Left kidney (tissue), 2 donors: ENCODE data around the gene ANKRD13A. TPM values are rescaled to one million over a fixed set of nuclear protein-coding genes. Genes with fewer than 3 reads are reported as not detected.
"Not testable (repeated sequence)": the region's sequence is repeated elsewhere in the genome, so short reads cannot be mapped to it uniquely, and the experiment has no call there.

ENCODE experiments used
- DNase-seq: peaks from one replicate; pipeline ENCODE4 v3.0.0-alpha.2; 2013
- polyA plus RNA-seq: library from polyadenylated mRNA; unstranded; fragments of 120-200 nt; gene quantifications from one replicate; pipeline ENCODE4 v1.2.1, GENCODE V29; 2013; ENCODE audit not compliant: insufficient read length

Gene ANKRD13A
- polyA plus RNA-seq, 1 donor, result 50.5 TPM

DNA sequence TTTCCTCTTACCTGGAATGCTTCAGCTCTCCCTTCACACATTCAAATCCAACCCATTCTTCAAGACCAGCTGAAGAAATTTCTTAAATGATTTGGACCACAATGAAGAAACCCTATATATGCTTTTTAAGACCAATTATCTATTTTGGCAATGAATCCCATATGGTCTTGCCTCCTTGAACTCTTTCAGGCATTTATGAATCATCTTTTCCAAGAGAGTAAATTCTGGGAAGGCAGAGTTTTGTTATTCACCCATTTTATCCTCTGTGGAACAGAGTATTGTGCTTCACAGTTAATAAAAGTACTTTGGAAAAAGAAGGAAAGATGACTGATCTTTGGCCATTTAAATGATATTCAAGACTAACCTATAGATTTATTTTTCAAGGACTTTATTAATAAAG is 17.0 kb upstream of the ANKRD13A start:
- no peak for DNase-seq

DNA sequence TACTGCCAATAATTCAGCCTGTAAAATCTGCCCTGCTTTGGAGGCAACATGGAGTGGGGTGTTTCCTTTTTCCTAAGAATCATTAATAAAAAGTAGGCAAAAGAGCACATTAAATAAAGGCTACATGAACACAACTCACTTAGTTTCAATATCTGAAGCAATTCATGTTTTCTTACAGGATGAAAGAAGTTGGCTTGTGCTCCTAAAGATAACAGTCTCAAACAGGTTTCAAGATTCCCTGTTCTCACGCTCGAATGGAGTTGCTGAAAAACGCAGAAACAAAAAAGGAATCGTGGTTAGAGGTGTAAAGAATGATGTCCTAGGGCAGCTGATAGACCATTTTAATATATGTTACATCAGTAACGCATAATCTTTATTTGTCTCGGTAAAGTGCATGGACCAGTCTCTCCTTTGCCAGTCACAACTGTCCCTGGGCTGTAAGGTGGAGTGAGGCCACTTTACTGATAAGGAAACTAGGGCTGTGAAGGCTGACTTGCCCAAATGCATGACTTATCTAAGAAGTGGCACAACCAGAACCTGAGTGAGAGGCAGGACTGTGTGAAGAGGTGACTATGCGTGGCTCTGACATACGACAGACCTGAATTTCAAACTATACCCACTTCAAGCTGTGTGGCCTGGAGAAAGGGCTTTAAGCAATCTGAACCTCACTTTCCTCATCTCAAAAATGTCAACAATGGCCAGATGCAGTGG is 15.6 kb upstream of the ANKRD13A start:
- DNase-seq, result no peak

DNA sequence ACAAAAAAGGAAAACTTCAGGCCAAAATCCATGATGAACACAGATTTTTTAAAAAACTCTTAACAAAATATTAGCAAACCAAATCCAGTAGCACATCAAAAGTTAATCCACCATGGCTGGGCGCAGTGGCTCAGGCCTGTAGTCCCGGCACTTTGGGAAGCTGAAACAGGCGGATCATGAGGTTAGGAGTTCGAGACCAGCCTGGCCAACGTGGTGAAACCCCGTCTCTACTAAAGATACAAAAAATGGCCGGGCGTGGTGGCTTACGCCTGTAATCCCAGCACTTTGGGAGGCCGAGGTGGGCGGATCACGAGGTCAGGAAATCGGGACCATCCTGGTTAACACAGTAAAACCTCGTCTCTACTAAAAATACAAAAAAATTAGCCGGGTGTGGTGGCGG is 13.0 kb upstream of the ANKRD13A start:
- not testable (repeated sequence) for DNase-seq

DNA sequence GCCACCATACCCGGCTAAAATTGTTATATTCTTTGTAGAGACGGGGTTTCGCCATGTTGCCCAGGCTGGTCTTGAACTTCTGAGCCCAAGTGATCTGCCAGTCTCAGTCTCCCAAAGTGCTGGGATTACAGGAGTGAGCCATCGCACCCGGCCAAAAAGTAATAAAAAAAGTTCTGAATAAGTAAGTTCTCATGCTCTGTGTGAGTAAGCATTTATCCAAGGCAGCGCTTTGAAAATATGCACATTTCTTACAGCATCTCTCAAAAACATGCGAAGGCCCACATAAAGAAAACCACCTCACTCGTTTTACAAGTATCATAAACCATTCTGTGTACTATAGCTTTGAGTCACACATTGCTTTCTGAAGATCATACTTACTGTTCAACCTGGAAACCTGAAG is 11.6 kb upstream of the ANKRD13A start:
- DNase-seq, result no peak

DNA sequence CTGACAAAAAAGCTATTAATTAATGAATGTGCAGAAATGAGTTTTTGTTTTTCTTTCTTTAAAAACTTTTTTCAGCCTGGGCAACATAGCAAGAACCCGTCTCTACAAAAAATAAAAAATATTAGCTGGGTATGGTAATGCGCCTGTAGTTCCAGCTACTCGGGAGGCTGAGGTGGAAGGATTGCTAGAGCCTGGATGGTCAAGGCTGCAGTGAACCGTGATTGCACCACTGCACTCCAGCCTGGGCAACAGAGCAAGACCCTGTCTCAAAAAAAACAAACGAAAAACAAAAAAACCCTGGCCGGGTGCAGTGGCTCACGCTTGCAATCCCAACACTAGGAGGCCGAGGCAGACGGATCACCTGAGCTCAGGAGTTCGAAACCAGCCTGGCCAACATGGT is 11.0 kb upstream of the ANKRD13A start:
- no peak for DNase-seq

DNA sequence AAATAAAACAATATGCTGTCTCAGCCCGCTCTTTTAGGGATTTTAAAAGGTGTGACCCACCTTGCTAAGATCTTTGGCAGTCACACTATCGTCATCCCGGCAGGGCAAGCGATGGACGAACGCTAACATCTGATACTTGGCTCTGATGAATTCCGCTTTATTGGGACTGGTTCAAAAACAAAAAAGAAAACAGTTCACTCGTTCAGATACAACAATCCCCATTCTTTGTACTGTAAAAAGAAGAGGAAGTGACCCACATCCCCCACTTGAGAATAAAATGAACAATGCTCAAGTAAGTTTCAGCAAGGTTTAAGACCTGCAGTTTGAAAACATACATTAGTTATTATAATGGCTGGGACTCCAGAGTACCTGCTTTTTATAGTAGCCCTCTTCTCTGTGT is 10.3 kb upstream of the ANKRD13A start:
- no peak for DNase-seq

DNA sequence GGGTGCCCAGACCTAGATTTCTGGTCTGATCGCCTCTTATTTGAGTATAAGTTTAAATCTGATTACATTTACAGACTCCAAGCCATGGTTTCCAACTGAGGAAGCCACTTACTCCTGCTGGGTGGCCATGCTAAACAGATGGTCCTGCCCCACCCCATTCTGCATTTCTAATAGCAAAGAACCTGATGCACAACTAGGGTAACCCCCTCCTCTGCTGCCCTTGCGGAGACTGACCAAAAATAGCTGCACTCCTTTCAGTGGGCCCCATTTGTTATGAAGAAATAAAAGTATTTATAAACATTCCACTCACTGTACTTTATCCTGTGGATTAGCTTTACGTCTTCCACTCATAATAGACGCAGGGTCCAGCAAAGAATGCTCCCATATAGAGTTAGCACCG is 9.8 kb upstream of the ANKRD13A start:
- no peak for DNase-seq

DNA sequence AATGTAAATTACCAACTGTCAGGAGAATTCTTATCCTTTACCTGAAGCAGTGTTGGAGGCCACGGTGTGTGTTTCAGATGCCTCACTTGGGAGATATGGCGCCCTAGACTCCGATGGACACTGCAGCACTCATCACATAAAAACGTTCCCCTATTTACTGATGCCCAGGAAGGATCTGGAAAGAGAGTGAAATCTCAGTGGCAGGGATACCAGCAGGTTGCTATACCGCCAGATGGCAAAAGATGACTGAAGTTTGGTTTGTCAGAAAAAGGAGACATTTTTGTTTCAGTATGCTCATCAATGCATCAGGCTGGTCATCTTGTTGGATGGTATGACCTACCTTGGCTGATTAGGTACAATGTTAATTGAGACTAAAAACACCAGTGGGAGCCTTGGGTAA is 7.6 kb upstream of the ANKRD13A start:
- DNase-seq, result no peak

DNA sequence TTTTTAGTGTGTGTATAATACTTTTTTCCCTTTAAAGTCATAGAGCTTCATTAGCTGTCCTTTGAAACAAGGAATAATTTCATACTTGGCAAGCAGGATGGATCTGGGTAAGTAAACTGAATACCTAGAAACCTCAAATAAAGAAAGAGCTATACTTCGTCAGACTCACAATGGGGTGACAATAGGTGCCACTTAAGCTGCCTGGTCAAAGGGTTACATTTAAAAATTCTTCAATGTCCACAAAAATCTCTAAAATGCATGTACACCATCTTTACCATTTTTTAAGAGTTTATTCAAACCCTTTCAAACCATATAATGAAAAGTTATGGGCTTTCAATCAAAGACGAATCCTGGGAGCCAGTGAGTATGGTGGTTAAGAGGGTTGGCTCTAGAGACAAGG is 6.1 kb upstream of the ANKRD13A start:
- DNase-seq, result no peak

DNA sequence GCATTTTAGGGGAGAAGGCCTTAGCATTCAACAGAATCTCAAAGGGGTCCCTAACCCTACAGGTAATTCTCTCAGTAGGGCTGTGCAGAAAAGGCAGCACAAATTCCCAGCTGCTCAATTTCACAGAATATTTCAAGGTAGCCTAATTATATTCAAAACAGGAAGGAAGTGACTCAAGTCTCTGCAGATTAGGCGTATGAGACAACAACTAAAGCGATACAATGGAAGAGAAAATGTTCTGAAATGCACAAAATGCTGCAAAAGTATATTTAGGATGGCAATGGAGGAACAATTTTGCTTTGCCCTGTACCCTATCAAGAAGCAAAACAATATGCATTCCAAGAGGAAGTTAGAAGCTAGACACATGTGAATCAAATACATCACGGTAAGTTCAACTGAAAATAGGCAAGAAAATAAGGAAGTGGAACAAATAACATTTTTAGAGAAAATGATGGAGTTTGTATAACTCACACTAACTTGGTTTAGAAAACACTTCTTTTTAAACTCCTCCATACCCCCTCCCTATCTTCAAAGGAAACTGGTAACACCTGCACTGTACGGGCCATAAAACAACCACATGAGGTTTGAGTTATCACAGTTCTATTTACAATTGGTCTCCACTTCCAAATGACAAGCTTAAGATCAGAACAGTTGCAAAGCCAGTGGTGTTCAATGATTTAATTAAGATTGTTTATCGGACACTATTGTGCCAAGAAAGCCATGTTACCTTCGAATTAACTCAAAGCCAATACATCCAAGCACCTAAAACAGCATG is 4.6 kb upstream of the ANKRD13A start:
- DNase-seq, result no peak

DNA sequence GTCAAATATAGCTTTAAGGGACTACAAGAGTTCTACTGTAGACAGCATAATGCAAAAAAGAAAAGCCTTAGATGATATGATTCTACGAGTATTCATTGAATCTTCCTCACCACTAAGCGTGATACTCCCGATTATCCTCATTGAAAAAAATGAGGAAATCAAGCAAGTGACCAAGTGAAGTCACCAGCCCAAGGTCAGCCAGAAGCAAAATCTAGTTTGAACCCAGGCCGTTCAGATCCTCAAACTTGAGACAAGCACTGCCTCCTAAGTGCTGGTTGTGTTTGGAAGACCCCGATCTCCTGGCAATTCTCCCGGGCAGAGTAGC is 3.9 kb upstream of the ANKRD13A start:
- DNase-seq, result no peak

DNA sequence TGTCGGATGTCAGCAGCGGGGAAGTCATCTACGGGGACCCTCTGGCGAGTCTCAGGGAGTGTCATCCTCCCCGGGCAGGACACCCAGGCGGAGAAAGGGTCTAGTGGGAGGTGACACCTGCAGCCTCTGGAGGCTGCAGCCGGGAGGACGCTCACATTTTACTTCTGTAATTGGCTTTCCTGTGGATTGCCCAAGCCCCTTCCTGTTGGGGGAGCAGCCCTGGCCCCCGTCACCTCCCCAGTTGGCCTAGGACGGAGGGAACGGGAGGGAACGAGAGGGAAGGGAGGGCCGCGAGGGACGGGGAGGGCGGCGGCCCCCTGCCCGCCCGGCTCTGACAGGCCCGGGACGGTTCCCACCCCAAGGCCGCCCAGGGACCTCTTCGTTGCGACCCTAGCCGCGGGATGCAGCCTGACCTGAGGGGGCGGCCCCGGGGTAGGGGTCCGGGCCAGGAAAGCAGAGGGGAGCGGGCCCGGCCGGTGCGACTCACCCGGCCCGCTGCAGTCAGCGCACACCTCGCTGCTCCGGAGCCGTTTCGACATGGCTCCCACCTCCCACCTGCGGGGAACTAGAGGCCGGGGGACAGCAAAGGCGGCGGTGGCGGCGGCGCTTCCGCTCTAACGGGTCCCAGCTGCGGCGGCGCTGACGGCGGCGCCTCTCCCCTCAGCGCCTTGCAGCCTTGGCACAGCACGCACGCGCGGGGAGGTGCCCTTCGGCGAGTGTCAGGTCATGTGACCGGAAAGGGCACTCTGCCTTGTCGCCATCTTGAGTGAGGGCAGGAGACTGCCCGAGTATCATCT is 3.3 kb upstream of the ANKRD13A start, which contains the start of gene GIT2:
Gene GIT2, minus strand, starts transcription at position 683 of the 797 bp plus-strand sequence. Its CDS starts 144 bp downstream, at position 539.
- DNase-seq, result peak; percentile 88

DNA sequence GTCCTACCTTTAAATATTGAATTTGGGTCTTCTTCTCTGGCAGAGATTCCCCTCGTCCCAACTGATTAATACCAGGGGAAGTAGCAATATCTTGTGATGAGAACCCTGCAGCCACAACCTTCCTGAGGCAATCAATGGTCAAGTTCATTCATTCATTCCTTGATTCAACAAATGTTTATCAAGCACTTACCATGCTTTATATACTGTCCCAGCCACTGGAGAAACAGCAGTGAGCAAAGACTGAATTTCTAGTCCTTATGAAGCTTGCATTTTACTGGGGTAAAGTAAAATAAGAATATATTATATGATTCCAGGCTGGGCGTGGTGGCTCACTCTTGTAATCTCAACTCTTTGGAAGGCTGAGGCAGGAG is 2.8 kb upstream of the ANKRD13A start:
- no peak for DNase-seq

DNA sequence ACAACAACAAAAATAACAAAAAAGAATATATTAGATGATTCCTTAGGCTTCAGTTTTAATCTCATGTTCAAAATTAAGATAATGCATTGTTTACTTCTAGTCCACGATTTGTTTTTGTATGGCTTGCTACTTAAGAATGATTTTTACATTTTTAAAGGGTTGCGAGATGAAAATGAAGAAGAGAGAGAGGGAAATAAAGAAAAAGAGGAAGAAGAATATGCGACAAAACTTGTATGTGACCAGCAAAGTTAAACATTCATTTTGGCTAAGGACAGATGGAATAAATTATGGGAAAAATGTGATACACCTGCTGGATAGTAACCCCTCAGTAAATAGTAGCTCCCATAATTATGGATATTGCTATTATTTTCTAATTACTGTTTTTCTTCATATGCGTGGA is 1.8 kb upstream of the ANKRD13A start:
- no peak for DNase-seq

DNA sequence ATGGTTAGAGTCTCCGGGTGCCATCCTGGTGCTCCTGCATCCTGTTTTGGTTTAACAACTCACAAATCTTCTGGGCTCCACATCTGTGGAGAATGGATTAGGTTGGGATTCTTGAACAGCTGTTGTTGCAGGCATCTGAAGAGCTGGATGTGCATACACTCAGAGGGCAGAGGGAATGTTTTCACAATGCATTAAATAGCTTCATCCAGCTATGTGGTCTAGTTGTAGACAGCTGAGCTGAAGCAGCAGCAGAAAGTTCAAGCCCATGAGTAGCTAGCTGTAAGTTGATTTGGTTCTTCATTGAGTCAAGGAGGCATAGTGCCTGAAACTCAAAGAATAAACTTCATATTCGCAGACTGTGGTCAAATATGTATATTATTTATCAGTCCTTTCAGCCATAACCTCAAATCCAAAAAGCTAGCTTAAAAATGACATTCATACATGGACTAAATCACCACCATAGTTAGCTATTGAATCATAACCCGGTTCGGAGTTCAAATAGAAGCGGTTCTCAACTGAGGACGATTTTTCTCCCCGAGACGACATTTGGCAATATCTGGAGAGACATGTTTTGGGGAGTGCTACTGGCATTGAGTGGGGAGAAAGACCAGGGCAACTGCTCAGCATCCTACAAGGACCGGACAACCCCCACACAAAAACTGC is 858 bp upstream of the ANKRD13A start:
- no peak for DNase-seq

DNA sequence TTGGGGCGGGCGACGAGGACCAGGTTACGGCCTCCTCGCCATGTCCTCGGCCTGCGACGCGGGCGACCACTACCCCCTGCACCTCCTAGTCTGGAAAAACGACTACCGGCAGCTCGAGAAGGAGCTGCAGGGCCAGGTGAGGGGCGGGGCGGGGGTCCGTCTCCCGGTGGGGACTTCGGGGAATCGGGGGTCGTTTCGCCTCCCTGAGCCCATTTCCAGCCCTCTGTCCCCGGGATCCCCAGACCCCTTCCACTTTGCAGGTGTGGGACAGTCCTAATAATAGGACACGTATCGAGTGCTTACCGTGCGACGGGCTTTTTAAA is 380 bp downstream of the ANKRD13A start:
- no peak for DNase-seq

DNA sequence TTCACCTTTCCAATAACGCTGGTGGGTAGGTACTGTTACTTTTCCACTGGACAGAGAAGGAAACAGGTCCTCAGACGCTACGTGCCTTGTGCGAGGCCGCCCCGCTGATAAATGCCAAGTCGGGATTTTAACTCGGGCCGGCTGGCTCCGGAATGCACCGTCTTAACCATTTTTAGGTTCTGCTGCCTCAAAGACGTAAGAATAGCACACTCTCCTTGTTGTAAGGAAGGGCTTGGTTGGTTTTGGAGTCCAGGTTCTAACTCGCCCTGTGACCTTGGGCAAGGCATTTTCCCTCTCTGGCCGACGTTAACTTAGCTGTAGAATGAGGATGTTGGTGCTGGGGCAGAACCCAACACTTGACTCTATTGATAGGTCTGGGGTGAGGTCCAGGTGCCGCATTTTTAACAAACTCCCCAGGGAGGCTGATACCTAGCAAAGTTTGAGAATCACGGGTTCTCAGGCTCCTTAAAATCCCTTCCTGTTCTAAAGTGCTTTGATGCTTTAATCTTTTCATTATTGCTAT is 814 bp downstream of the ANKRD13A start:
- no peak for DNase-seq

DNA sequence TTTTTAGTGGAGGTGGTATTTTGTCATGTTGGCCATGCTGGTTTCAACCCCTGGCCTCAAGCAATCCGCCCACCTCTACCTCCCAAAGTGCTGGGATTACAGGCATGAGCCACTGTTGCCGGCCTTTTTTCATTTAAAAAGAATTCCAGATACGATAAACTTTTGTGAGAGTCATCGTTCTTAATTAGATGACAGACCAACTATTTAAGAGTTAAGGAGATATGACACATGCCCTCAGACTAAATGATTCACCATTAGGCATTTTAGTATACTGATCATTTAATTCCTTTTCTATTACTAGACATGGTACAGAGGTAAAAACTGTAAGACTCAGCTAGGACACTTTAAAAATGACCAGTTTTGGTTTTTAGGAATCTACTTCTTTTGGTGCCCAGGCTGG is 2.4 kb downstream of the ANKRD13A start:
- no peak for DNase-seq

DNA sequence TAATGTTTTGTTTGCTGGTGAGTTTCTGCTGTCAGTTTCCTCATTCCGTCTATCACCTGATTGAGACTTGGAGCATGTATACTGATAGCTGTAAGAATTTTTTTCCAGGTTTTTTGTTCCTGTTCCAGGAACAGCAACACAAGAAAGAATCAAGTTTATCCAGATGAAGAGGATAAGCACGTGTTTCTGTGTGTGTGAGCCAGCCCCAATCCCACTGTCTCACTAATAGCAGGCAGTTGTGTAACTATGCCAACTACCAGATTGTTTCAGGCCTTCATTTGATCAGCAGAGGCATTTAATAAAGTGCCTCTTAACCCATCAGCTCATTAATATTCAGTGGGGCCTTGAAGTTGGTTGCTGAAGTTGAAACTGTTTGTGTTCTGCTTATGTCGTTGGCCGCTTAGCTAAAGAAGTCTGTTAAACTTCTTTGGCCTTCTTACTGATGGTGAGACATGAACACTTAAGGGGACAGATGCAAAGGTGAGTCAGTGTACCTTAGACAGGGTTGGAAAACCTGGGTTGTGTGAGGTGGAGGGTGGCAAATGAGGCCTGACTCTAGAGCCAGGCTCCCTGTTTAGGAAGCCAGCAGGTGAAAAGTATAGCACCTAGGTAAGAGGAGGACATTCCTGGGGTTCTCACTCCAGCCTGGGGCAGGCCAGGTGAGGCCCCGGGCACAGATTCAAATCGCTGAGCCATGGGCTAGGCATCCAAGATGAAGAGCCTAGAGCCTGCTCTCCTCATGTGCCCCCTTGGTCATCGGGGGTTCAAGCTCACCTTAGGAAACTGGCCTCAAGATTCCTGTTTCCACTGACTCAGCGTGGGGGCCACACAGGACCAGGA is 3.7 kb downstream of the ANKRD13A start:
- DNase-seq, result no peak

DNA sequence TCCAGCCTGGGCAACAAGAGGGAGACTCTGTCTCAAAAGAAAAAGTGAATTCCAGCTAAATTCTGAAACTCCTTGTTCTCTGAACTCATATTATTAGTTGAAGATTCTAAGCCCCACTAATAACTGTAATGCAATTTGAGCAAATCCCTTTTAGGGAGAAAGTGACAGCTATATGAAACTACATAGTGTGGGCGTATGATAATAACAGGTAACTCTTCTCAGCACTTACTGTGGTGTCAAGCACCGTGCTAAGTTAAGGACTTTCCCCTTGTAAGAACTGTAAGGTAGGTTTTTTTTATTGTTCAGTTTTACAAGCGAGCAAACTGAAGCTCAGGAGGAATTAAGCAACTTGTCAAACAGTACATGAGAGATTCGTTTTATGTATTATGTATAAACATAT is 5.4 kb downstream of the ANKRD13A start:
- DNase-seq, result no peak

DNA sequence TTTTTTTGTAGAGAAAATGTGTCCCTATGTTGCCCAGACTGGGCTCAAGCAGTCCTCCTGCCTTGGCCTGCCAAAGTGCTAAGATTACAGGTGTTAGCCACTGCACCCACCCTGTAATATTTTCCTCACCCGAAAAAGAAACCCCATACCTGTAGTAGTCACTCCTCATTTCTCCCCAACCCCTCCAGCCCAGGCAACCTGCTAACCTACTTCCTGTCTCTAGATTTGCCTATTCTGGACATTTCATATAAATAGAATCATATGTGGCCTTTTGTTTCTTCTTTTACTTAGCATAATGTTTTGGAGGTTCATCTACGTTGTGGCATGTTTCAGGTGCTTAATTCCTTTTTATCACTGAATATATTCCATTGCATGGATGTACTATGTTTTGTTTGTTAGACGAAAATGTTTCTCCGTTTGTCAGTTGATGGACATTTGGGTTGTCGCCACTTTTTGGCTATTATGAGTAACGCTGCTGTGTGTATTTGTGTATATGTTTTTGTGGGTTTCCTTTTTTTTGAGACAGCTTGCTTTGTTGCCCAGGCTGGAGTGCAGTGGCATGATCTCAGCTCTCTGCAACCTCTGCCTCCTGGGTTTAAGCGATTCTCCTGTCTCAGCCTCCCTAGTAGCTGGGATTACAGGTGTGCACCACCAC is 6.2 kb downstream of the ANKRD13A start:
- DNase-seq, result no peak
